Motor neuron (in vitro differentiated cells): Measurements from ENCODE around the gene PRRC1. TPM values are rescaled to one million over a fixed set of nuclear protein-coding genes. Genes with fewer than 3 reads are reported as not detected.
A peak's percentile ranks its signal among the peaks of the same experiment; 100 is the strongest.

Experiments used
- ATAC-seq, 8 experiments: fragments of 200-7000 bp; cut with Tn5 transposase; replicated peaks in 6 of 8; 2 replicates each; pipeline ENCODE4 v1.8.0; 2021; ENCODE audit warnings: mild to moderate bottlenecking in 8 of 8, moderate library complexity in 8 of 8
- H3K27ac ChIP-seq, 2 donors: fragments of 250-450 bp; sonication (Bioruptor Pico); 2 replicates each; pipeline ENCODE4 v1.9.0; 2021; ENCODE audit warnings: antibody characterized with exemption in 2 of 2, mild to moderate bottlenecking in 2 of 2, moderate library complexity in 1 of 2
- H3K4me1 ChIP-seq, 2 donors: fragments of 250-450 bp; sonication (Bioruptor Pico); replicated peaks in 1 of 2; 2 replicates each; pipeline ENCODE4 v1.6.1; 2021; ENCODE audit warnings: antibody characterized with exemption in 2 of 2, mild to moderate bottlenecking in 2 of 2, moderate library complexity in 1 of 2
- H3K4me3 ChIP-seq, 5 donors: fragments of 250-450 bp; sonication (Bioruptor Pico); 2 replicates each; pipeline ENCODE4 v1.9.0; 2021; ENCODE audit warnings: antibody characterized with exemption in 5 of 5, mild to moderate bottlenecking in 5 of 5, moderate library complexity in 4 of 5
- WGBS, 10 experiments: fragments of 450-650 bp; shearing (Covaris generic); methylation state at CpG; one replicate each; pipeline ENCODE4 v1.0.0; 2022; 5-methylcytosine and 5-hydroxymethylcytosine counted together
- in situ Hi-C, 9 experiments: fragments of 400-800 bp; cut with MboI; loops; one replicate each; pipeline ENCODE4 v1.15.0; 2021; ENCODE audit warnings: low sequenced_read_pairs in 9 of 9, low pct_unique_long_range_greater_than_20kb in 2 of 9; ENCODE audit not compliant: unreplicated experiment in 9 of 9
- total RNA-seq, 8 experiments: library from RNA; unstranded; fragments of 300-600 nt; gene quantifications; 2 replicates each; pipeline versions ENCODE4 v1.2.3 to v1.2.4, GENCODE V29; 2022

The PRRC1 gene
- total RNA-seq, 8 experiments from 2014 or later, result 41.2 to 107 (median 56.2) TPM

DNA sequence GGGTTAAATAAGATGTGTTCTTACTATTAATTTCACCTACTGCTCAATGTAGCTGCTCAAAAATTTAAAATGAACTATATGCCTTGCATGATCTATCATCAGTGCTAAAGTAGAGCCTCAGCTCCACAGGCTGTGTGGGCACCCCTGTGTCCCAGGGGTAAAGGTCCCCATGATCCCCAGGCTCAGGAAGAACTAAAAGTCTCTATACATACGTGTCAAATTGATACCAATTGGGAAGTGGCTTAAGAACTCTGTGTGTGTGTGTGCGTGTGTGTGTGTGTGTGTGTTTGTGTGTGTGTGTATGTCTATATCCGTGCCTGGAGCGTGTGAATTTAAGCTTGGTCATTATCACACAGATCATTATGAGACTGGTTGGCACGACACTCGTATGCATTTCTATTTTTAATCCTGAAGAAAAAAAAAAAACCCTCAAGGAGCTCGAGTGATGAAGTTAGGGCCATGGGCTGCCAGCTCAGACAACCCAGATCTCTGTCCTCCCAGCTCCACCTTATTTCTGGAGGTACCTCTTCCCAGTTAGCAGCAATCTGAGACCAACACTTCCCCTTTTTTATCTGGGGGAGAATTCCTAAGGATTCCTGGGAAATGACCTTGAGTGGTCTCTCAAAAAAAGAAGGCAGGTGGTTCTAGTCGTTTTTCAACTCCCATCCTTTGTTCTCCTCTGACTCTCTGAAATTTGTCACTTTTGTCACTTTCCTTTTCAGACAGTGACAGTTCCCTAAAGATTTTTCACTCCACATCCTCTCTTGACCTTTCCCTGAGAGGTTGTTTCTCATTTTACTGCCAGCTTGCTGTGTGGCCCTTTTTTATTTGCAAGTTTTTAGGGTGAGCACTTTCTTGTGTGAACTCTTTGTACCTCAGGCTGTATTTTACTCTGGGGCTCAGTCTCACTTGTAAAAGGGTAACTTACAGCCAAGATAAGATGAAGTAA lies 85.7 kb downstream of the PRRC1 start:
- H3K4me3 ChIP-seq, result no peak overlapping the region
- WGBS, 10 experiments, result 7 to 47% (median 19%) methylated on average over 2 to 8 of the region's 8 CpGs
- in situ Hi-C loops, result no loop called here
- ATAC-seq, result peak in 5 of 8 experiments; percentile 18 to 38 (median 33)
- H3K27ac ChIP-seq, result peak overlapping the region; percentile 45 to 55
- peaks cover 18% of the 10 kb centered on the region in 2 donors for H3K4me1 ChIP-seq

Other genes with a start within 250 kb of the PRRC1 start
- 100 to 1,000 TPM in 1 of 8 experiments, 10 to 100 TPM in 2, 1 to 10 TPM in 5; 1.9 to 317 (median 6.3) TPM for gene MEGF10, start 226.8 kb upstream of the PRRC1 start, total RNA-seq
- gene CTXN3, start 131.4 kb downstream of the PRRC1 start, total RNA-seq, result 10 to 100 TPM in 4 of 8 experiments, 1 to 10 TPM in 1, under 1 TPM in 1, not detected in 2; 0.54 to 32.9 (median 10.8) TPM
- gene CCDC192, start 185.8 kb downstream of the PRRC1 start, total RNA-seq, result 1 to 10 TPM in 4 of 8 experiments, under 1 TPM in 3, not detected in 1; 0.38 to 2.0 (median 1.2) TPM